ENCODE measurements around the gene RBM19. TPM values are rescaled to one million over a fixed set of nuclear protein-coding genes. Genes with fewer than 3 reads are reported as not detected.

RBM19 gene
- total RNA-seq (2022; extraction: Qiagen RNA extraction) = 15.0 to 18.7 TPM (median 18.2 TPM) in 5 replicates

GRCh38 chr12:113965951-113966797 is at the start of gene RBM19:
Gene RBM19, minus strand, starts transcription at chr12:113966325. Its CDS starts 98 bp downstream, at chr12:113966227.

Data from A549 treated with CORT108297 at 1 μM for 4 hours (cell line).